Measurements from ENCODE around the gene PLEKHN1. TPM values are rescaled to one million over a fixed set of nuclear protein-coding genes. Genes with fewer than 3 reads are reported as not detected.
A peak's percentile ranks its signal among the peaks of the same experiment; 100 is the strongest.

PLEKHN1 gene
- total and polyA plus RNA-seq, 2 donors from 2014 or later = 14.3 TPM; not detected in 1

- TF ChIP-seq CTCF (IDR thresholded peaks at IDR 0.05; ENCODE audit: borderline replicate concordance, extremely low read depth, insufficient read depth) = no peak
- H3K4me3 ChIP-seq (ENCODE audit: low read length in 3 of 3) = no peak overlapping the region
- peaks cover 0 to 8% (median 0%) of the 10 kb centered on the region in 3 donors for H3K4me1 ChIP-seq (ENCODE audit: control insufficient read depth in 2 of 3, insufficient read depth in 2 of 3, low read depth in 1 of 3, low read length in 3 of 3)
- H3K9ac ChIP-seq (ENCODE audit: low read length in 3 of 3) = no peak overlapping the region
- FAIRE-seq (no peak), DNase-seq (no peak)
- no peak overlapping the region for H3K27ac ChIP-seq (ENCODE audit: low read depth in 2 of 2, low read length in 2 of 2)
- intact Hi-C loops (cut with DNase I) = no loop called here
- H3K36me3 ChIP-seq (ENCODE audit: control insufficient read depth in 2 of 3, insufficient read depth in 3 of 3, low read length in 3 of 3) = no peaks in the 10 kb centered on the region
- no peaks in the 10 kb centered on the region for H3K9me3 ChIP-seq (ENCODE audit: control insufficient read depth in 2 of 3, insufficient read depth in 1 of 3, low read length in 3 of 3)
- peaks cover 7% of the 10 kb centered on the region for H3K27me3 ChIP-seq (ENCODE audit: control insufficient read depth, insufficient read depth, low read length)
Measured at GRCh38 chr1:974293-974640, 8.0 kb downstream of the PLEKHN1 start.

- DNase-seq = peak in 1 of 5 donors; percentile 69
- Histone ChIP-seq H3K9ac (ENCODE audit: low read length in 3 of 3) (no peak overlapping the region), H3K27me3 (ENCODE audit: control insufficient read depth, insufficient read depth, low read length) (peaks cover 2% of the 10 kb centered on the region), H3K4me1 (ENCODE audit: control insufficient read depth in 2 of 3, insufficient read depth in 2 of 3, low read depth in 1 of 3, low read length in 3 of 3) (peaks cover 0 to 8% (median 0%) of the 10 kb centered on the region in 3 donors), H3K27ac (ENCODE audit: low read depth in 2 of 2, low read length in 2 of 2) (no peak overlapping the region), H3K9me3 (ENCODE audit: control insufficient read depth in 2 of 3, insufficient read depth in 1 of 3, low read length in 3 of 3) (no peaks in the 10 kb centered on the region), H3K4me3 (ENCODE audit: low read length in 3 of 3) (no peak overlapping the region), H3K36me3 (ENCODE audit: control insufficient read depth in 2 of 3, insufficient read depth in 3 of 3, low read length in 3 of 3) (no peaks in the 10 kb centered on the region)
- TF ChIP-seq CTCF (IDR thresholded peaks at IDR 0.05; ENCODE audit: borderline replicate concordance, extremely low read depth, insufficient read depth) = no peak
- FAIRE-seq = no peak
- intact Hi-C loops (cut with DNase I) = no loop called here
Measured at GRCh38 chr1:974687-975328, 8.5 kb downstream of the PLEKHN1 start.

GRCh38 chr1:975365-975764 lies 9.1 kb downstream of the PLEKHN1 start:
- no peak overlapping the region for H3K9ac ChIP-seq (ENCODE audit: low read length in 3 of 3)
- no peak overlapping the region for H3K27ac ChIP-seq (ENCODE audit: low read depth in 2 of 2, low read length in 2 of 2)
- FAIRE-seq = no peak
- no peak overlapping the region for H3K4me3 ChIP-seq (ENCODE audit: low read length in 3 of 3)
- no peaks in the 10 kb centered on the region for H3K36me3 ChIP-seq (ENCODE audit: control insufficient read depth in 2 of 3, insufficient read depth in 3 of 3, low read length in 3 of 3)
- TF ChIP-seq CTCF (IDR thresholded peaks at IDR 0.05; ENCODE audit: borderline replicate concordance, extremely low read depth, insufficient read depth) = no peak
- DNase-seq = no peak
- H3K27me3 ChIP-seq (ENCODE audit: control insufficient read depth, insufficient read depth, low read length) = peaks cover 2% of the 10 kb centered on the region
- intact Hi-C loops (cut with DNase I) = no loop called here
- no peaks in the 10 kb centered on the region for H3K9me3 ChIP-seq (ENCODE audit: control insufficient read depth in 2 of 3, insufficient read depth in 1 of 3, low read length in 3 of 3)
- H3K4me1 ChIP-seq (ENCODE audit: control insufficient read depth in 2 of 3, insufficient read depth in 2 of 3, low read depth in 1 of 3, low read length in 3 of 3) = peaks cover 0 to 8% (median 0%) of the 10 kb centered on the region in 3 donors

All from kidney (tissue), 14 donors.